HG03060 (cell line): ENCODE measurements around the gene JAG1.

Experiments used
- ATAC-seq: cut with Tn5 transposase; IDR thresholded peaks from one replicate; pipeline ENCODE4 v1.9.1; 2021; ENCODE audit warnings: low read depth, moderate number of reproducible peaks; ENCODE audit not compliant: unreplicated experiment

JAG1 gene

DNA sequence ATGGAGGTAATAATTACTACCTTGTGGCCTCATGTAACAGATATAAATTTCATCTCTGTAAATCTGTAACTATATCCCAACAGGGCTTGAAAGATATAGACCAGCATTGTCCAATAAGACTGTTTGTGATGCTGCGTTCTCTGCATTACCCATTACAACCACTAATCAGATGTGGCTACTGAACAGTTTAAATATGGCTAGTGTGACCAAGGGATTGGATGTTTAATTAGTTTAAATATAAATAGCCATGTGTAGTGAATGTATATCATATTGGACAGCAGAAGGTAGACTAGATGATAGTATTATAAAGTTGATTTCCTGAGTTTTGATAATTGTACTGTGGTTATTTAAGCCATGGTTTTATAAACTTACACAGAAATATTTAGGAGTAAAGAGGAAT, 27.8 kb upstream of the JAG1 start:
- ATAC-seq = no peak

DNA sequence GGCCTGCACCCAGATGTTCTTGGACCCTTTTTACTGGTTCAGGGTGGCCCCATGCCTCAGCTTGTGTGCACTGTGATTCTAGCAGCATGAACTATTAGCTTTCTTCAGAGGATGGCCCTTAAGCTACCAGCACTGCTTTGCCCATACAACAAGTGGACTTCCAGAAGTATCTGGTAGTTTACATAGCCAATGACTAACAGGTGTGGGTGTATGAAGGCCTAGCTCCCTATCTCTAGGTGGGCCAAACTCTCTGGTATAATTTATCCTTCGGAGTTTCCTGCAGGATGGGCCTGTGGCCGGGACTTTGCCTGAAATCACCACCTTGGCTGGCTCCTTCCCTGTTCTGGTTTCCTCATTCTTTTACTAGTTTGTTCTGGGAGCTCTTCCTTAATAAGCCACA, 26.1 kb upstream of the JAG1 start:
- ATAC-seq = no peak

DNA sequence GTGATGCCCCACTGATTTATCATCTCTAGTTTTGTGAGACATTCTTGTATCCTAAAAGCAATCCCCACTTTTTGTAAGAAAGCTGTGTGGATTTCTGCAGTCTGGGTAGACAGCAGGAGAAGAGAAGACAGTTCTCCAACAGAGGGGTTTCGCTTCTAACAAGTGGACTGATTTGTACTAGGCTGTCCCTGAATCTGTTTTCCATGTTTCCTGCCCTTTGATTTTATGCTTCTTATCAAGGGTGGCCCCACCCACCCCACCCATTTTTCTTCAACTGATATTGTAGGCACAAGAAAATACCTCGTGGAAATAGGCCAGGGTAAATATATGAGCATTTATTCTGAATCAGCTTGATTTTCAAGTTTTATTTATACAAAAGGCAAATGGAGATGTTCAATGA, 25.7 kb upstream of the JAG1 start:
- ATAC-seq = no peak

DNA sequence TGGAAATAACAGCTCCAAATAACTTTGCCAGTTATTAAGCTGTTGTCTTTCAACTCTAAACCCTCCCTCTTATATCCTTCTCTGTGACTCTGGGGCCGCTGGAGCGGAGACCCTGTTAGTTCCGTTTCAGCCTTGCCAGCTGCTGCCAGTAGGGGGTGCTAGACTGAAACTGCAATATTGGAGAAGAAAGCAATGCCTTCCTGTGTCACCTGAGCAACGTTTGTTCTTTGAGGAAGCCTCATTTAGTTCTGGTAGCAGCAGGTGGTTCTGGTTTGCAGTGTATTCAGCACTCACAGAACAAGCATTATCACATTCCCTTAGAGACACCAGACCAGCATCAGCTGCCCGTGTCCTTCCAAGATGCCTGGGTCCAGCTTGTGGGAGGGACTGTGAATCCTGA, 22.9 kb upstream of the JAG1 start:
- no peak for ATAC-seq

DNA sequence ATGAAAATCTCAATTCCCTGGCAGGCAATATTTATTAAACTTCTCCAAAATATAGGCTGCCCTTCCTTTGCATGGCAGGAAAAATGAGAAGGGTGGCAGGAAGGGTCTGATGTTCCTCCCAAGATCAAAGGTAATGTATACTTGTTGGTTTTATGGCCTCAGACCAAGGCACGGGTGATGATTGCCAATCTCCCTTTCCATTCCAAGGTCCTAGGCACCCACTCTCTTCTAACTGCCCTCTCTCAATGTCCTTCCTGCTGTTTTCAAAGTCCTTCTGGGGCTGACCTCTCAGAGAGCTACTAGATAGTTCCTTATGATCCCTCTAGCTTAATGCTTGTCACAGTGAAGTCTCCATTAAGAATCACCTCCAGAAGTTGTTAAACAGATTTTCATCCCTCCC, 15.6 kb upstream of the JAG1 start:
- ATAC-seq = no peak

DNA sequence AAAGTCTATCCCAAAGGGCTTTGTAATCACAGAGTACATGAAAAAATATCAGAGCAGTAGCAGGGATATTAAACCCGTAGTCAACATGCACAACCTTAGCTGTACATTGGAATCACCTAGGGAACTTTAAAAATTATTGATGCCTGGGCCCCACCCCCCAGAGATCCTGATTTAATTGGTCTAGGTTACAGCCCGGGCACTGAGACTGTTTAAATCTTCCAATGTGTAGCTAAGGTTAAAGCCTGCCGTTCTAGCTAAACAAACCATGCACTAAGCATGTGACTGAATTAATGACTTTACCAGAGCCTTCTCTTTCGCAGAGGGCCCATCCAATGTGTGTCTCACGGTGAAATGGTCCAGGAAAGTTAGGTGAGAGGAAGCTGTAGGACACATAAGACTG, 14.1 kb upstream of the JAG1 start:
- ATAC-seq = no peak

DNA sequence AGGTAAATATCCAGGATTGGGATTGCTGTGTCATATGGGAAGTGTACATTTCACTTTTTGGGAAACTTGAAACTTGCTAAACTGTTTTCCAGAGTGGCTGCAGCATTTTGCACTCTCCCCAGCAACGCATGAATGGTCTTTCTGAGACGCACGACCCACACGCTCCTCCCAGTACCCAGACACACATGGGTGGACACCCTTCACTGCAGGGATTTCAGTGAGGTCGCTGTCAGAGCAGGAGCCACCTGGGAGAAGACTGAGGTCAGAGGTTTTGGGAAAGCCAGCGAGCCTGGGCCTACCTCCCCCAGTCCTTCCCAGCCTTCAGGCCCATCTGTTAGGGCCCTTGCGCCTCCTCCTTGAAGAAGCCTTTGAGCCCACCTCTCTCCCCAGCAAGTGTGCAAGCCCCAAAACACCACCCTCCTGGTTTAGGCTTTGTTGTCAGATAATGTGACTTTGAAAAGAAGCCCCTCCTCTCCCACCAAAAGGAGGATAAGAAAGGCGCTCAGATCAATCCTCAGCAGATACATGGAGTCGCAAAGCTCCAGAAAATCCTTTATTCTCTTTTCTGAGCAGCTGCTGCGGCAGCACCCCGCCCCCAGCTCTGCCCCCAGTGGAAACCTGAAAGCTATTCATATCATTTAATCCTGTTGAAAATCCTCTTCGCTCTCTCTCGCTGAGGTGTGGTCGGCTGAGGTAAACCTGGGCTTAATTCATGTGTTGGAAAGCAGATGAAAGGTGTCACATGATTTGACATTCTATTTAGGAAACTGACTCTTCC, 12.7 kb upstream of the JAG1 start:
- no peak for ATAC-seq

DNA sequence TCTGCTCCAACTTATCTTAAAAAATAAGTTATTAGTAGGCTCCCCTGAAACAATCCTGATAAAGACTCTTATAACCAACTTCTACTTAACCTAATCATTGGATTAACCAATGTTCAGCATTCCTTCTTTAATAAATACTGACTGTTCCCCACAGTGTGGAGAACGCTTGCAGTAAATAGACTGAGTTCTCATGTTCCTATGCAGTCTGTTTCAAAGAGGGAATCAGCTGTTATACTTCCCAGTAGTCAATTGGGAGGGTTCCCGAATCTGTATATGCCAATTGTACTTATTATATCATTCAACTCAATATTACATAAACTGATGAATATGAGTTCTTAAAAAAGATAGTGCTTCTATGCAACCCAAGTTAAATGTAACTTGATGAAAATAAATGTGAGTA, 9.7 kb upstream of the JAG1 start:
- ATAC-seq = no peak

DNA sequence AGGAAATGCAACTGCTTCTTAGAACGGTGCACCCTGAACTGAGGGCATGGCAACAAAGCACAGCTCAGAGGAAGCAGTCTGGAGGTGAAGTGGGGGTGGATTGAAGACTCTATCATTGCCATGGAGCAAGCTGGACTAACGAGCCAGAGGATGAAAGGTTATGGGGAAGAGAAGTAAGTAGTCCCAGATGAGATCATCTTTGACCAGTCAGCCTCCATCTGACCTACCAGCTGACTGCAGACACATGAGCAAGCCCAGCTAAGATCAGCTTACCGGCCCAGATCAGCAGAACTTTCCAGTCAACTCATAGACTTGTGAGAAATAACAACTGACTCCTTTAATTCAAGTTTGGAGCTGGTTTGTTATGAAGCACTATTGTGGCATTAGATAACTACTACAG, 9.1 kb upstream of the JAG1 start:
- ATAC-seq = no peak

DNA sequence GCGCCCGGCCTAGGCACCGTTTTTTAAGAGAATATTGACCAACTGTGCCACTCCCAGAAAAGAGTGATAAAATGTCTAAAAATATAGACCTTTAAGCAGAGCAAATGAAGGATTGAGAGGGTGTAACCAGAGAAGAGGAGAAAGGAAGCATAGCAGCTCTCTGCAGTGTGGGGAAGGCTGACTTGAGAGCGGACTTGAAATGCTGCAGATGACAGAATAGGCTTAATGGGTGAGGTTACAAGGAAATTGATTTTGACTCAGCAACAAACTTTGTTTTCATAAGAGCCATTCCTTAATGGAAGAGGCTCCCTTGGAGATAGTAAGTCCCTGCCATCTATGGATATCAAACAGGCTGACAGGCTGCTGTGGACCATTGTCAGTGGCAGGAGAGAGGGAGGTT, 7.7 kb upstream of the JAG1 start:
- ATAC-seq = no peak

DNA sequence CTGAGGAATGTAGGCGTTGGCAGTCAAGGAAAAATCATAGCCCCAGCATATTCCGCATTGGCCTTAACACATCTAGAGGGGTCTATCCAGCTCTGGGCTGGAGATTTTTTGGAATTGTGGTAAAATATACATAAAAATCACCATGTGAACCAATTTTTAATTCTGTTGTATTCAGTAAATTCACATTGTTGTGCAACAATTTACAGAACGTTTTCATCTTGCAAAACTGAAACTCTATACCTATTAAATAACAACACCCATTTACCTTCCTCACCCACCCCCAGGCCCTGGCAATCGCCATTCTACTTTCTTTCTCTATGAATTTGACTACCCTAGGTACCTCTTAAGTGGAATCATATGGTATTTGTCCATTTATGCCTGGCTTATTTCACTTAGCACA, 6.8 kb upstream of the JAG1 start:
- no peak for ATAC-seq

DNA sequence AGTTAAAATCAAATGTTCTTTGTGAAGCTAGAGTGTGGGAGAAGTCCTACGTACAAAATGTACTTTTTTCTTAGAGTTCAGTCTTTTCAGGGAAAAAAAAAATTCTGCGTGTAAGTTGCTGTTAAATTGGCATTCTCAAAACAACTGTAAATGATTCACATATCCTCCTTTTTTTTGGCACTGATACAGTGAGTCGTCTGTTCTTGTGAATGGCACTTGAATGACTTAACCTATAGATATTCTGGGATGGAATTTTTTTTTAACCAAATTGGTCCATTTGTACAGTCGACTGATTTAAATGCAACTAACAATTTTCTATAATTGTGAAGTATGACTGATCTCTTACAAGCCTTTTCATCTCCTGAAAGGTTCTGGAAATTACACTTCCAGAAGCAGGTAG, 5.5 kb upstream of the JAG1 start:
- ATAC-seq = no peak

DNA sequence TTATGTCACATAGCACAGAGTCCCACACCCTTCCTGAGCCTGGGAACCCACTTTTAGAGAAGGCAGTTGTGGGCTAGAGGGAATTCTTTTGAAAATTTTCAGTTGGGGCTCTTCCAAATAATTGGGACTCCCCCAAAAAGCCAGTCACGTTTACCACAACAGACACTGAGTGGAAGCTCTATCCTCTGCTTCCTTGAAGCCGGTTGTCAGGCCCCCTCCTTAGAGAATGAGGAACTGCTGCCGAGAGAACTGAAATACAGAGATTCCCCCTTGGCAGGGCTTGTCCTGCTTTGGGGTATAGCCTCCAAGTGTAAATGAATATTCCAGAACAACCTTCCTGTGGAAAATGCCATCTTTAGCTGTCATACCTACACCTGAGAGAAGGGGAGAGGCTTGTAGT, 2.7 kb upstream of the JAG1 start:
- no peak for ATAC-seq

DNA sequence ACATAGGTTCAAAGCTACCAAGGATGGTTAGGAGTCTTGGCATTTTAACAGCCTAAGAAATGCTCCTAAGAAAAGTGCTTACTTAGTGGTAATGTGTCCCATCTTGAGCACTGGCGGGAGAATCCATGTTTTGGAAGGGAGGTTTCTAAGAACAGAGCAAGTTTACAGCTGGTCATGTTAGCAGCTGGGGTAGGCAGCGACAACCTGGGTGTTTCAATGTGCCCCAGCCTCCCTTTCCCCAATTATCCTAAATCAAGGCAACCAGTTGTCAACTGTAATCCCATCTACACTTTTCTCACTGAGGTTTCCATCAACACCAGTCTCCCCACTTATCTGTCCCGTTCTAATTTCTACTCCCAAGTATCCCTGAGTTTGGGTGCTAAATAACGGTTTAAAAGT, 1.6 kb upstream of the JAG1 start:
- ATAC-seq = no peak

DNA sequence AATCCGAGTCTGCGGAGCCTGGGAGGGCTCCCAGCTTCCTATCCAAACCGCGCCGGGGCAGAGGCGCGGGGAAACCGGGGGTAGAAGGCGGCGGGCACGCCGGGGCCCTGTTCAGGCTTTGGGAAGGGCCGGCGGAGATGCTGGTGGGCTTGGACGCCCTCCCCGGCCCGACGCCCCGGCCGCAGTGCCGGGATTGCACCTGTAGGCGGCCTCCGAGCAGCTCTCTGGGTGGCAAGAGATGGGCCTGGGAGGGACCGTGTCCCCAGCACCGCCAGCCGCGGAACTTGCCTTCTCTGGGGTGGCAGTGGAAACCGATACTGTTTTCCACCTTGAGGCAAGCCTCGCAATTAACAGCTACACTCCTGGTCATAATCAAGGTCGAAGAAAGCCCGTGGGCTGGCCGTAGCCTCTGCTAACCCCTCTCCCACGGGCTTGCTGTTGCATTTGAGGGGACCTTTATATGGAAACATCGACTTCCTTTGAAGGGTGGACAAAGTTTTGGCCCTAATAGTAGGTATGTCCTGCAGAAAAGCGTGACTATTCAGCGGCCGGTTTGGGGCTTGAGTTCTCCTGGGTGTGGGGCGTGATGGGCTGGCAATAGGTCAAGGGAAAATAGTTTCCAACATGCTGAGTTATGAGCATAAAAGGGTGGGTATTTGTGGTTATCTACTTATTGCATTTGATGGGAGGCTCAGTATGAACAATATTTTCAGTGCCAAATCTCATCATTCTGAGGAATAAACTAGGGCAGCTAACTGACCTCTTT, 1.1 kb upstream of the JAG1 start:
- no peak for ATAC-seq

DNA sequence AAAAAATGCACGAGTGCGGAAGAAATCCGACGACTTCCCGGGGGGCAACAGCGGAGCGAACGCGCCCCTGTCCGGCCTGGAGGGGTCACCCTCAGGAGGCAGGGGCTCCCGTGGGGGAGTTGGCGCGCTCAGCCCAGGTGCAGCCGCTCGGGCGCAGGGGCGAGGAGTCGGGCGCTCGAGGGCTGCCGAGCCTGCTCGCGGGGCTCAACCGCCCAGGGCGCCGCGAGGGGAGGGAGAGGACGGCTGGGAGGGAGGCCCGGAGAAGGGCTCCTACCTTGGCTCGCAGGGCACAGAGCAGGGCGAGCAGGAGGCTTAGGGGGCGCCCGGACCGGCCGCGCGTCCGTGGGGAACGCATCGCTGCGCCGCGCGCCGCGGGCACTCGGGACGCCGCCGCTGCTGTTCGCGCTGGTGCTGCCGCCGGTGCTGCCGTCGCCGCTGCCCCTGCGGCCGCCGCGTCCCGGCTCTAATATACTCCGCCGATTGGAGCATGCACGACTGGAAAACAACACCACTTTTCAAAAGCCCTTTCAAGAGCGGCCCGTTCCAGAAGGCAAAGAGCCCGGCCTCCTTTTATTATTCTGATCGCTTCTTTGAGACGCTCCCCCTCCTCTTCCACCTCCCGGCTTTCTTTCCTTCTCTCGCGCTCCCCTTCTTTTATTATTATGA, 490 bp downstream of the JAG1 start:
- ATAC-seq = no peak

DNA sequence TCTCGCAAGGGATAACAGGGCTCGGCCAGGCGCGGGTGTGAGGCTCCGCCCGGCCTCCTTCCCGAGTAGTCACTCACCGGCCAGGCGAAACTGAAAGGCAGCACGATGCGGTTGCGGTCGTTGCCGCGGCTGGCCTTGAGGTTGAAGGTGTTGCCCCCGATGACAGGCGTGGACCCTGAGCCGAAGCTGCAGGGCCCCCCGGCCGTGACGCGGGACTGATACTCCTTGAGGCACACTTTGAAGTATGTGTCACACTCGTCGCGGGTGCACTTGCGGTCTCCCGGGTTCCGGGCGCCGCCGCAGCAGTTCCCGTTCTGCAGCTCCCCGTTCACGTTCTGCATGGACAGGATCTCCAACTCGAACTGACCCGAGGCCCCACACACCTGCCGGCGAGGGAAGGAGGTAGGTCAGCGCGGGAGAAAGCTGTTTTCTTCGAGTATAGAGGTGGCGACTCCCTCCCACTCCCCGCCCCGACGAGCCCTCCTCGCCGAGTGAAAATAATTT, 1.1 kb downstream of the JAG1 start:
- ATAC-seq = no peak

DNA sequence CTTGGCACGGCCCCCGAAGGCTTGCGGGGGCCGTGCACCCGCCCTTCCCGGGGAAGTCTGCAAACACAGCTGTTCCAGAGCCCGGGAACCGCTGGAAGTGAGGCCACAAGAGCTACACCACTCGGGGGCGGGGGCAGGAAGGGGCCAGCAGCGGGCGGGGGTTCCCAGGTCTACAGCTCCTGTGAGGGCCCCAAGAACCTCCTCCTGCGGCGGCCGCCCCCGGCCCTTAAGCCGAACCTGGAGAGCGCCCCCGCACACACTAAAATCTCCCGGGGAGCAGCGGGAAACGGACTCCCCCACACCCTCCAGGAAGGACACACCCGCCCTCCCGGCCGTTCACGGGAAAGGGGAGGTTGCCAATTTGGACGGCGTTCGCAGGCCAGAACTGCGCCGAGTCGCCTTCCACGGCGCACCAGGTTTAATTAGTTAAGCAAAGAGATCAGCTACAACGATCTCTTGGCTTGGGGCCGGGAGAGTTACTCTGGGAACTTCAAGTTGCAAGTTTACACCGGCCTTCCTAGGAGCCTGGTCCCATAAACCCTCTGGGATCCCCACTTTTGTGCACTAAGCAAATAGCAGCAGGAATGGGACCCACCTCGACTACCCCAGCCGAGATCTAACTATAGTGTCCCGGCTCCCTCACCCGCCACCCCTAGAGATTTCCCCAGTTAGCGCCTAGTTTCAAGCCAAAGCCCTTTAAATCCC, 1.7 kb downstream of the JAG1 start:
- ATAC-seq = no peak

DNA sequence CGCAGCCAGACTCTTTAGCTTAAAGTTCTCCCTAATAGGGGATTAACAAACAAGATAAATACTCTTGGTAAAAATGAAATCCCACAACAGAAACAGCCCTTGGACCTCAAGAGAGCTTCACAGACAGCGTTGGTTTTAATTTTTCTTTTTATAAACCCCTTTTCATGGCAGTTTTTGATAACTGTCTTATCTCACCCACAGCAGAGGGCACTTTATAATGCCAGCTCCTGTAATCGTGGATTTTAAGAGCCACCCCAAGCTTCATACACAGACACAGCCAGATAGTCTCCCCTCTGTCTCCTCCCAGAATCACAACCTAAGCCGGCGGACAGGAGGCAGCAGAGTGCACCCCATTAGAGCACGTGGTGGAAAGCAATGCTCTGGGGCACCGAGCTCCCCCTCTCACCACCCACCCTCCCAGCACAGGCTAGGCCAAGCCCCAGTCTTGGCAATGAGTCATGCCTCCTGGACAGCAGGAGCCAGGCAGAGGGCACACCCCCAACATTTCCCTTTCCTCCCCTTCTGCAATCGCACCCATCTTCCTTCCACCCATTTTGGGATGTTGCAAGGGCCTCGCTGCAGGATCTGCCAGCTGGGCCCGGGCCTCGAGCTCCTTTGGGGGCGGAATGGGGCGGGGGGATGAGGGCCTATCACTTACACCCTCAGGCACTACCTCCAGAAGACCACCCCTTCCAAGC, 2.4 kb downstream of the JAG1 start:
- ATAC-seq = no peak

DNA sequence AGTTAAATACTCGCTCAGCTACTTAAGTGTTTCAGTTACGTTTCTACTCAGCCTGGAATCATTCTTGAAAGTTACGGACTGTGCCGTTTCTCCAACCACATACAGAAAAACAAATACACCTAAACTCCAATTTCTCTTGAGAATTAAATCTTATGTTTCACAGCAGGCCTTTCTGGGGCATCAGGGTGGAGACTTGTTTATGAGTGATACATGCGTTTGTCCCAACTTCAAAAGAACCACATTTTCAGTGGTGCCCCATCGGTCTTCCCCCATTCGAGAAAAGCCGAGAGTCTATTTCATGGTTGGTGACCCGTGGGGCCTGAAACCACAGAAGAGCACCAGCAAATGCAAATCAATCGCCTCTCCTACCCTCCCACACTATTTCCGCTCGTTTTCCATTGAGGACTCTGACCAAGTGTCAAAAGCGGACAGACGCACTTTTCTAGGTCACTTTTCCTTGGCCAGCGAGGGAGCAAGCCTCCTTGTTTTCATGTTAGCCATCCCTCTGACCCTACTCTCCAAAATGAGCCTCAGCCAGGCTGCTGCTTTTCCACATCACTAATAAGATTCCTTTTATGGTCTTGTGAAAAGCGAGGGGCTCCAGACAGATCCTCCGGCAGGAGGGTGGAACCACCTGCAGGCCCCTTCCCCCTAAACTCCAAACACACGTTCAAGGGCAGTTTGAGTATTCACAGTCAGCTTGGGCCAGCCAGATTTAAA, 3.1 kb downstream of the JAG1 start:
- peak; percentile 27 for ATAC-seq
